ENCODE data around the gene GUCY1B1. TPM values are rescaled to one million over a fixed set of nuclear protein-coding genes. Genes with fewer than 3 reads are reported as not detected.

GUCY1B1 gene
- total and polyA plus RNA-seq, 12 donors = 0.87 to 11.6 (median 4.1) TPM

DNA sequence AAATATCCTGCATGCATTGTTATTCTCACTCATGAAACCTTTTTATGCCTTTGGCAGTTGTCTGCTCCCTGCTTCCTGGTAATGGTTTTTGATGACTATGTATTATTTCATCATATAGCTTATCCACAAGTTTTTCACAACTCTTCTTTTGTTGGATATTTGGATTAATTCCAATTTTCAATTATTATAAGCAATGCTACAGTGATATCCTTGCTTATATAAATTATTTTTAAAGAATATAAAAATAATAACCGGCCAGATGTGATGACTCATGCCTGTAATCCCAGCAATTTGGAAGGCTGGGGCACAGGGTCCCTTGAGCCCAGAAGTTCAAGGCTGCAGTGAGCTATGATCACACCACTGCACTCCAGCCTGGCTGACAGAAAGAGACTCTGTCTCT lies 60.2 kb downstream of the GUCY1B1 start:
- DNase-seq = peak in 5 of 7 donors; percentile 11 to 45 (median 23)
- no peak overlapping the region for H3K27ac ChIP-seq
- no peak for TF ChIP-seq POLR2A (IDR thresholded peaks at IDR 0.05)
- TF ChIP-seq, protein P1, sequence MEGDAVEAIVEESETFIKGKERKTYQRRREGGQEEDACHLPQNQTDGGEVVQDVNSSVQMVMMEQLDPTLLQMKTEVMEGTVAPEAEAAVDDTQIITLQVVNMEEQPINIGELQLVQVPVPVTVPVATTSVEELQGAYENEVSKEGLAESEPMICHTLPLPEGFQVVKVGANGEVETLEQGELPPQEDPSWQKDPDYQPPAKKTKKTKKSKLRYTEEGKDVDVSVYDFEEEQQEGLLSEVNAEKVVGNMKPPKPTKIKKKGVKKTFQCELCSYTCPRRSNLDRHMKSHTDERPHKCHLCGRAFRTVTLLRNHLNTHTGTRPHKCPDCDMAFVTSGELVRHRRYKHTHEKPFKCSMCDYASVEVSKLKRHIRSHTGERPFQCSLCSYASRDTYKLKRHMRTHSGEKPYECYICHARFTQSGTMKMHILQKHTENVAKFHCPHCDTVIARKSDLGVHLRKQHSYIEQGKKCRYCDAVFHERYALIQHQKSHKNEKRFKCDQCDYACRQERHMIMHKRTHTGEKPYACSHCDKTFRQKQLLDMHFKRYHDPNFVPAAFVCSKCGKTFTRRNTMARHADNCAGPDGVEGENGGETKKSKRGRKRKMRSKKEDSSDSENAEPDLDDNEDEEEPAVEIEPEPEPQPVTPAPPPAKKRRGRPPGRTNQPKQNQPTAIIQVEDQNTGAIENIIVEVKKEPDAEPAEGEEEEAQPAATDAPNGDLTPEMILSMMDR (IDR thresholded peaks at IDR 0.05) = no peak
- intact Hi-C loops (cut with DNase I) = loop anchor here in 1 of 2 donors (5.0 kb wide), 1 partner anchor 133 kb away; the partner anchor contains the start of gene CTSO
- H3K4me1 ChIP-seq (replicated peaks in 1 of 2) = peaks cover 0 to 6% of the 10 kb centered on the region in 2 donors
- no peaks in the 10 kb centered on the region for H3K27me3 ChIP-seq
- no peak overlapping the region for H3K4me3 ChIP-seq
- no peaks in the 10 kb centered on the region for H3K36me3 ChIP-seq (replicated peaks in 1 of 2)
- H3K9me3 ChIP-seq (replicated peaks in 1 of 3) = no peaks in the 10 kb centered on the region
- WGBS, 4 donors = 9 to 37% (median 25%) methylated on average over 1 of the region's 1 CpG

DNA sequence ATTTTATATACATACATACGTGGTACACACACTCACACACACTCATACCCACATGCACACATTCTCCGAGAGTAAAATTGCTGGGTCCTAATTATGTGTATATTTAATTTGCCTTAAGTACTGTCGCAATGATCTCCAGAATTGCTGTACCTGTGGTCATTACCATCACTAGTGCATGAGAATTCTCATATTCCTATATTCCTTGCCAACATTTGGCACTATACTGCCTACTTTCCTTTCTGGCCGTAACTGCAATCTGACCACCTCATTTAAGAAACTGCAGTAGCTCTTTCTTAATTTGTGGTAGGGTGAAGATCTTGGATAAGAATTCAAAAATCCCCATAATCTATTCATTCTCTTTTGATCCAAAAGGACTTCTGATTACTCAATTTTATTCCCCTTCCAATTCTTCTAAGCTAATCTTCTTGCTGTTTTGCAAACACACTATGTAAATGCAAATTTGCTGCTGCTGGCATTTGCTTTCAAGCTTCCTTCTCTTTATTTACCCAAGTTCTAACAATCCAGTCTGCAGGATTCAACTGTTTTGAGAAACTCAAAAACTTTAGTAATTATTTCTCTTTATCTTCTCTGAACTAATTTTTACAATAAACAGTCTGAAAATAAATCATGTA lies 62.2 kb downstream of the GUCY1B1 start:
- no peak for TF ChIP-seq POLR2A (IDR thresholded peaks at IDR 0.05)
- TF ChIP-seq, protein P1 (IDR thresholded peaks at IDR 0.05) = no peak
- Histone ChIP-seq H3K4me1 (replicated peaks in 1 of 2) (peaks cover 0 to 6% of the 10 kb centered on the region in 2 donors), H3K9me3 (replicated peaks in 1 of 3) (no peaks in the 10 kb centered on the region), H3K36me3 (replicated peaks in 1 of 2) (no peaks in the 10 kb centered on the region), H3K27me3 (no peaks in the 10 kb centered on the region), H3K4me3 (peak overlapping the region in 1 of 4 donors; percentile 32), H3K27ac (no peak overlapping the region)
- WGBS, 4 donors = 80 to 91% (median 89%) methylated on average over 4 of the region's 4 CpGs
- intact Hi-C loops (cut with DNase I) = no loop called here
- no peak for DNase-seq

DNA sequence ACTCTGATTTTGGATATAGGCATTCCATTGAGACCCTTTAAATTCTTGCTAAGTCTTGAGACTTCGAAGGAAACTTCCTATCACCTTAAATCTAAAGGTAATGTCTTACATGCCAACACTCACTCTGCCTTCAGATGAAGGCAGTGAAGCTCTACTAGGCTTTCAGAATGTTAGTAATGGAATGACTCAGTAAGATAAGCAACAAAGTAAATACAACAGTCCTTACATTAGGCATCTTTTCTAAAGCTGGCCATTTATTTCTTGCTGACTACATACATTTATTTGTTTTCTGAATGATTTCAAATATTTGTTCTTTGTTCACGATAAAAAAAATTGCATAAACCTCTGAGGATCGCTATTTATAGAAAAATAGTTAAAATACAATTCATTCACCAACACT lies 63.8 kb downstream of the GUCY1B1 start:
- WGBS, 4 donors = 80 to 85% (median 83%) methylated on average over 3 of the region's 3 CpGs
- Histone ChIP-seq H3K27ac (no peak overlapping the region), H3K4me1 (replicated peaks in 1 of 2) (peaks cover 0 to 6% of the 10 kb centered on the region in 2 donors), H3K27me3 (no peaks in the 10 kb centered on the region), H3K36me3 (replicated peaks in 1 of 2) (no peaks in the 10 kb centered on the region), H3K4me3 (no peak overlapping the region), H3K9me3 (replicated peaks in 1 of 3) (no peaks in the 10 kb centered on the region)
- no peak for DNase-seq
- TF ChIP-seq, protein P1 (IDR thresholded peaks at IDR 0.05) = no peak
- no peak for TF ChIP-seq POLR2A (IDR thresholded peaks at IDR 0.05)
- intact Hi-C loops (cut with DNase I) = no loop called here

DNA sequence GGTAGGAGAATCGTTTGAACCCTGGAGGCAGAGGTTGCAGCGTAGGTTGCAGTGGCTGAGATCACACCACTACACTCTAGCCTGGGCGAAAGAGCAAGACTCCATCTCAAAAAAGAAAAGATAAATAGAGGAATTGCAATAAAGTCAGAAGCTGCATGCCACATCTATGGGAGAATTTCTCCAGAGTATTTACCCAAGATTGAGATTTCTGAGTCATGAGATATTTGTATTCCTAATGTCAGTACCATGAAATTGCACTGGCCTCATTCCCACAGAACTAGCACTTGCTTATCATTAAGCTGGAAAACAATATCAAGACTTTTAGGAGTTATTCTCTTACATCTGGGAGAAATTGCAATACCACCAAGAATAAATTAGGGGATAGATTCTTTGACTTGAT lies 69.8 kb downstream of the GUCY1B1 start:
- Histone ChIP-seq H3K9me3 (replicated peaks in 1 of 3) (no peaks in the 10 kb centered on the region), H3K27me3 (no peaks in the 10 kb centered on the region), H3K4me1 (replicated peaks in 1 of 2) (no peaks in the 10 kb centered on the region), H3K4me3 (no peak overlapping the region), H3K27ac (no peak overlapping the region), H3K36me3 (replicated peaks in 1 of 2) (no peaks in the 10 kb centered on the region)
- intact Hi-C loops (cut with DNase I) = no loop called here
- TF ChIP-seq, protein P1 (IDR thresholded peaks at IDR 0.05) = no peak
- TF ChIP-seq POLR2A (IDR thresholded peaks at IDR 0.05) = no peak
- DNase-seq = no peak
- 85 to 95% (median 91%) methylated on average over 3 of the region's 3 CpGs for WGBS, 4 donors
